HCT116 (cell line): ENCODE results near the gene LYSET. TPM values are rescaled to one million over a fixed set of nuclear protein-coding genes. Genes with fewer than 3 reads are reported as not detected.
"Not testable (repeated sequence)": the region's sequence is repeated elsewhere in the genome, so short reads cannot be mapped to it uniquely, and the experiment has no call there.

ENCODE experiments used
- ATAC-seq: fragments of 200-7000 bp; cut with Tn5 transposase; 2 replicates; pipeline ENCODE4 v1.9.1; 2020; ENCODE audit warnings: mild to moderate bottlenecking, moderate library complexity
- BruUV-seq: library from RNA; stranded (reverse); fragments of 400-500 nt; replicated peaks from 2 replicates; lab custom pipeline; 2021; lab: Mats Ljungman, UMichigan
- CTCF ChIA-PET: fragments of 300-600 bp; sonication (Branson Sonifier 250); formaldehyde crosslinking; loops from one replicate; lab custom pipeline; 2021; ENCODE audit warnings: antibody characterized with exemption; lab: Charles Lee
- POLR2A ChIA-PET: fragments of 300-600, 350-600 bp; sonication (Branson Sonifier 250); formaldehyde crosslinking; loops from one replicate; lab custom pipeline; 2021; ENCODE audit warnings: antibody characterized with exemption; lab: Charles Lee
- RAD21 ChIA-PET, 2 experiments: fragments of 300-600 bp; sonication (Branson Sonifier 250); formaldehyde crosslinking; loops; one replicate each; lab custom pipeline; 2023; ENCODE audit warnings: low total read pairs in 2 of 2; ENCODE audit not compliant: uncharacterized antibody in 2 of 2, unreplicated experiment in 2 of 2, low non-redundant PET in 1 of 2; lab: Charles Lee
- DNase-seq: peaks from one replicate; pipeline ENCODE4 v3.0.0-alpha.2; 2010; ENCODE audit warnings: low read depth, low spot score
- H2AFZ ChIP-seq: fragments of 200-600 bp; shearing (Covaris generic), sonication (generic); 2 replicates; pipeline ENCODE4 v1.6.1; 2017; ENCODE audit warnings: low read depth, mixed run types, mixed read lengths, antibody characterized with exemption, low read length; ENCODE audit not compliant: poor library complexity, severe bottlenecking
- H3K27ac ChIP-seq: 2 replicates; pipeline ENCODE4 v1.5.1; 2012; ENCODE audit warnings: low read depth, low read length
- H3K27me3 ChIP-seq: fragments of 200-600 bp; sonication (generic); 2 replicates; pipeline ENCODE4 v1.6.1; 2016; ENCODE audit warnings: mixed run types, low read length, mixed read lengths; ENCODE audit not compliant: insufficient read depth
- H3K36me3 ChIP-seq, 2 experiments: fragments of 200-500 bp in 1 of 2; fragments of 200-600 bp in 1 of 2; sonication (Bioruptor generic) in 1 of 2; sonication (generic) in 1 of 2; 2 replicates each; pipeline versions ENCODE4 v1.5.1 to v1.6.1; 2014 to 2016; ENCODE audit warnings: low read length in 2 of 2, inconsistent platforms in 1 of 2, mixed read lengths in 1 of 2, mixed run types in 1 of 2; ENCODE audit not compliant: insufficient read depth in 2 of 2, control insufficient read depth in 1 of 2
- H3K4me1 ChIP-seq, 2 experiments: fragments of 200-600 bp in 1 of 2; sonication (generic) in 1 of 2; 2 replicates each; pipeline versions ENCODE4 v1.5.1 to v1.6.1; 2012 to 2017; ENCODE audit warnings: low read length in 2 of 2, inconsistent platforms in 1 of 2, mild to moderate bottlenecking in 1 of 2, mixed read lengths in 1 of 2, mixed run types in 1 of 2, moderate library complexity in 1 of 2; ENCODE audit not compliant: insufficient read depth in 2 of 2, control insufficient read depth in 1 of 2
- H3K4me2 ChIP-seq: fragments of 200-600 bp; sonication (generic); 2 replicates; pipeline ENCODE4 v1.6.1; 2017; ENCODE audit warnings: mixed run types, low read length, mixed read lengths
- H3K4me3 ChIP-seq, 2 experiments: fragments of 200-600 bp in 1 of 2; sonication (generic) in 1 of 2; replicated peaks in 1 of 2; 2 replicates each; pipeline ENCODE4 v1.5.1; 2011 to 2016; ENCODE audit warnings: low read length in 2 of 2, control low read depth in 1 of 2, low read depth in 1 of 2, mild to moderate bottlenecking in 1 of 2, mixed read lengths in 1 of 2, mixed run types in 1 of 2
- H3K79me2 ChIP-seq: fragments of 200-600 bp; sonication (generic); 2 replicates; pipeline ENCODE4 v1.6.1; 2017; ENCODE audit warnings: mild to moderate bottlenecking, mixed run types, low read length, moderate library complexity, mixed read lengths; ENCODE audit not compliant: insufficient read depth
- H3K9ac ChIP-seq: fragments of 200-600 bp; sonication (generic); 2 replicates; pipeline ENCODE4 v1.6.1; 2016; ENCODE audit warnings: low read length, mixed read lengths
- H3K9me2 ChIP-seq: fragments of 200-600 bp; sonication (generic), shearing (Covaris generic); 2 replicates; pipeline ENCODE4 v1.6.1; 2017; ENCODE audit warnings: mixed run types, mild to moderate bottlenecking, moderate library complexity; ENCODE audit not compliant: insufficient read depth
- H3K9me3 ChIP-seq, 2 experiments: fragments of 200-500 bp in 1 of 2; fragments of 200-600 bp in 1 of 2; sonication (Bioruptor generic) in 1 of 2; sonication (generic) in 1 of 2; 2 replicates each; pipeline ENCODE4 v1.6.1; 2014 to 2017; ENCODE audit warnings: low read length in 2 of 2, mixed read lengths in 2 of 2, inconsistent platforms in 1 of 2, low read depth in 1 of 2, mild to moderate bottlenecking in 1 of 2, mixed run types in 1 of 2, moderate library complexity in 1 of 2; ENCODE audit not compliant: control insufficient read depth in 1 of 2, insufficient read depth in 1 of 2
- H4K20me1 ChIP-seq: fragments of 200-600 bp; sonication (generic), shearing (Covaris generic); 2 replicates; pipeline ENCODE4 v1.6.1; 2017; ENCODE audit warnings: mixed run types, mild to moderate bottlenecking, moderate library complexity; ENCODE audit not compliant: insufficient read depth
- ATF3 ChIP-seq: IDR thresholded peaks from 2 replicates; pipeline ENCODE4 v1.6.1; 2012
- CBX3 ChIP-seq: IDR thresholded peaks from 2 replicates; pipeline ENCODE4 v1.6.1; 2012; ENCODE audit warnings: low read depth
- EGR1 ChIP-seq: IDR thresholded peaks from 2 replicates; pipeline ENCODE4 v1.6.1; 2012; ENCODE audit warnings: low read depth
- ELF1 ChIP-seq: IDR thresholded peaks from 2 replicates; pipeline ENCODE4 v1.6.1; 2012; ENCODE audit warnings: low read depth, borderline replicate concordance
- EZH2phosphoT487 ChIP-seq: fragments of 200-600 bp; IDR thresholded peaks from 2 replicates; pipeline ENCODE4 v1.6.1; 2018; ENCODE audit warnings: antibody characterized with exemption, borderline replicate concordance
- FOSL1 ChIP-seq: IDR thresholded peaks from 2 replicates; pipeline ENCODE4 v1.6.1; 2012; ENCODE audit warnings: low read depth
- POLR2A ChIP-seq: IDR thresholded peaks from 2 replicates; pipeline ENCODE4 v1.7.0; 2011; ENCODE audit warnings: borderline replicate concordance; ENCODE audit not compliant: insufficient read depth, insufficient read length; ENCODE audit errors: extremely low read depth
- RAD21 ChIP-seq: IDR thresholded peaks from 2 replicates; pipeline ENCODE4 v1.6.1; 2012; ENCODE audit warnings: low read depth, mild to moderate bottlenecking
- SIN3A ChIP-seq: IDR thresholded peaks from 2 replicates; pipeline ENCODE4 v1.6.1; 2012; ENCODE audit warnings: low read depth
- SP1 ChIP-seq: IDR thresholded peaks from 2 replicates; pipeline ENCODE4 v1.6.1; 2012; ENCODE audit warnings: low read depth
- SRF ChIP-seq: IDR thresholded peaks from 2 replicates; pipeline ENCODE4 v1.6.1; 2012; ENCODE audit warnings: low read depth
- ZNF274 ChIP-seq: fragments of 200-500 bp; sonication (Bioruptor generic); IDR thresholded peaks from 2 replicates; pipeline ENCODE4 v1.6.1; 2014; ENCODE audit warnings: mild to moderate bottlenecking, low read depth, low read length, inconsistent platforms
- intact Hi-C: fragments of 100-400 bp; cut with micrococcal nuclease; formaldehyde crosslinking; loops from 2 replicates; pipeline ENCODE4 v1.10.0; 2022
- total RNA-seq: library from RNA; stranded (reverse); gene quantifications from one replicate; pipeline ENCODE4 v1.2.1, GENCODE V29; 2021; ENCODE audit not compliant: unreplicated experiment
- TF ChIP-seq, protein P1 (sequence below), 3 experiments: fragments of 200-600 bp in 1 of 3; sonication (generic) in 1 of 3; IDR thresholded peaks in 2 of 3; conservative IDR thresholded peaks in 1 of 3; 2 replicates each; pipeline ENCODE4 v1.5.1; 2012 to 2017; ENCODE audit warnings: low read depth in 2 of 3, low read length in 2 of 3, antibody characterized with exemption in 1 of 3, borderline replicate concordance in 1 of 3, control low read depth in 1 of 3, mild to moderate bottlenecking in 1 of 3, mixed read lengths in 1 of 3, mixed run types in 1 of 3, moderate library complexity in 1 of 3; ENCODE audit not compliant: insufficient read depth in 1 of 3

The LYSET gene
- total RNA-seq, 1 experiment from 2014 or later = 19.5 TPM

GRCh38 chr14:93159625-93160352 is 25.3 kb upstream of the LYSET start:
- not testable (repeated sequence) for H3K9me3 ChIP-seq, H3K27me3 ChIP-seq, H4K20me1 ChIP-seq, H3K27ac ChIP-seq, H3K9ac ChIP-seq, H3K4me1 ChIP-seq, H3K36me3 ChIP-seq, H3K4me3 ChIP-seq, H2AFZ ChIP-seq, H3K79me2 ChIP-seq, BruUV-seq, H3K9me2 ChIP-seq, DNase-seq
- CTCF ChIA-PET = interaction anchor here (0.6 to 1.9 kb wide), 12 partner anchors 9 to 445 kb away, joined by 3 to 11 read pairs (median 4); no protein-coding TSS in a partner anchor
- RAD21 ChIA-PET = interaction anchor here in 1 of 2 experiments (0.6 to 1.2 kb wide), 2 partner anchors 28 to 47 kb away, joined by 3 read pairs; no protein-coding TSS in a partner anchor
- peak overlapping the region; percentile 6; the same call in 1 of the 2 replicates for H3K4me2 ChIP-seq
- POLR2A ChIA-PET = interaction anchor here (1.2 to 1.4 kb wide), 2 partner anchors 10 to 25 kb away, joined by 3 to 6 read pairs; partner anchors contain the start of genes LYSET and MOAP1
- intact Hi-C loops = loop anchor here (1.0 kb wide), 1 partner anchor 207 kb away; no protein-coding TSS in a partner anchor
- peak; percentile 3; the same call in 1 of the 2 replicates for ATAC-seq

DNA sequence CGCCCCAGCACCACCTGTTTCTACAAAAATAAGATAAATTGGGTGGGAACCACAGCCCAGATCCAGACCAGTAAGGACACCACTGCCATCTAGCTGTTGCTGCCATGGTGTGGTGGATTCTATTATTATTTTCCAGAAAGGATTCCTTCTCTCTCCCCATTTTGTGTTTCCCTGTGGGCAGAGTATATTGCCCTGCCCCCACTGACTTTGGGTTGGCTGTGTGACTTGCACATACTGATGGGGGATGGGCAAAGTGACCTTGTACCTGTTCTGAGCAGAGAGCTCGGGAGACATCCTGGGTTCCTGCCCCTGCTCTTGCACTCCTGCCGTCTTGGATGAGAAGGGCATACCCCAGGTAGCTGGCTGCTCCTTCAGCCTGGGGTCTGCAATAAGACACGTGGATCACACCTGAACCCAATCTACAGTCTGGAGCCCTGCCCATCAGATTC is 24.7 kb upstream of the LYSET start:
- DNase-seq = peak; percentile 21

More for the DNA sequence above, 24.7 kb upstream of the LYSET start:
- Histone ChIP-seq H3K4me1 (peaks cover 0 to 8% of the 10 kb centered on the region in 2 experiments; a peak in 2 of 4 replicates), H3K9me2 (no peaks in the 10 kb centered on the region), H3K79me2 (no peaks in the 10 kb centered on the region), H3K9ac (no peak overlapping the region), H3K4me3 (no peak overlapping the region), H3K4me2 (peak overlapping the region; percentile 6; the same call in 1 of the 2 replicates), H3K27ac (no peak overlapping the region), H3K9me3 (no peaks in the 10 kb centered on the region), H2AFZ (no peak overlapping the region), H3K27me3 (no peaks in the 10 kb centered on the region), H4K20me1 (no peaks in the 10 kb centered on the region), H3K36me3 (no peaks in the 10 kb centered on the region)
- CTCF ChIA-PET = interaction anchor here (0.6 to 1.9 kb wide), 12 partner anchors 8 to 445 kb away, joined by 3 to 11 read pairs (median 4); no protein-coding TSS in a partner anchor
- POLR2A ChIA-PET = interaction anchor here (1.2 to 1.4 kb wide), 2 partner anchors 9 to 24 kb away, joined by 3 to 6 read pairs; partner anchors contain the start of genes LYSET and MOAP1
- RAD21 ChIA-PET = interaction anchor here in 1 of 2 experiments (0.6 to 1.2 kb wide), 2 partner anchors 29 to 47 kb away, joined by 3 read pairs; no protein-coding TSS in a partner anchor
- intact Hi-C loops = loop anchor here (1.0 kb wide), 1 partner anchor 208 kb away; no protein-coding TSS in a partner anchor
- BruUV-seq = no TSS peak
- peak; percentile 87 for ATAC-seq
- TF ChIP-seq EGR1 (no peak), ELF1 (no peak), RAD21 (peak; percentile 66), SP1 (no peak), SRF (no peak), CBX3 (no peak), ATF3 (no peak), FOSL1 (no peak), EZH2phosphoT487 (no peak), POLR2A (no peak), SIN3A (no peak), ZNF274 (no peak)
- TF ChIP-seq, protein P1, sequence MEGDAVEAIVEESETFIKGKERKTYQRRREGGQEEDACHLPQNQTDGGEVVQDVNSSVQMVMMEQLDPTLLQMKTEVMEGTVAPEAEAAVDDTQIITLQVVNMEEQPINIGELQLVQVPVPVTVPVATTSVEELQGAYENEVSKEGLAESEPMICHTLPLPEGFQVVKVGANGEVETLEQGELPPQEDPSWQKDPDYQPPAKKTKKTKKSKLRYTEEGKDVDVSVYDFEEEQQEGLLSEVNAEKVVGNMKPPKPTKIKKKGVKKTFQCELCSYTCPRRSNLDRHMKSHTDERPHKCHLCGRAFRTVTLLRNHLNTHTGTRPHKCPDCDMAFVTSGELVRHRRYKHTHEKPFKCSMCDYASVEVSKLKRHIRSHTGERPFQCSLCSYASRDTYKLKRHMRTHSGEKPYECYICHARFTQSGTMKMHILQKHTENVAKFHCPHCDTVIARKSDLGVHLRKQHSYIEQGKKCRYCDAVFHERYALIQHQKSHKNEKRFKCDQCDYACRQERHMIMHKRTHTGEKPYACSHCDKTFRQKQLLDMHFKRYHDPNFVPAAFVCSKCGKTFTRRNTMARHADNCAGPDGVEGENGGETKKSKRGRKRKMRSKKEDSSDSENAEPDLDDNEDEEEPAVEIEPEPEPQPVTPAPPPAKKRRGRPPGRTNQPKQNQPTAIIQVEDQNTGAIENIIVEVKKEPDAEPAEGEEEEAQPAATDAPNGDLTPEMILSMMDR (IDR thresholded peaks at IDR 0.05 in 2 of 3, conservative IDR thresholded peaks at IDR 0.05 in 1 of 3; ENCODE audit: borderline replicate concordance in 1 of 3, insufficient read depth in 1 of 3, low read depth in 2 of 3, low read length in 2 of 3) = peak; percentile 34 to 58 (median 52); a peak in 5 of 6 replicates
- TF ChIP-seq, all 23 proteins: peak for 2
